Measurements from ENCODE around the gene PRPF31.

- TF ChIP-seq CTCF (conservative IDR thresholded peaks at IDR 0.05; ENCODE audit: low read depth, low read length) (no peak), EZH2 (IDR thresholded peaks at IDR 0.05; ENCODE audit: borderline replicate concordance, low read depth, low read length, poor library complexity, severe bottlenecking) (no peak)
Measured at GRCh38 chr19:54179921-54180461, 64.4 kb downstream of the PRPF31 start.

All from A673 (cell line).